ENCODE measurements around the gene ZNRD2.

DNA sequence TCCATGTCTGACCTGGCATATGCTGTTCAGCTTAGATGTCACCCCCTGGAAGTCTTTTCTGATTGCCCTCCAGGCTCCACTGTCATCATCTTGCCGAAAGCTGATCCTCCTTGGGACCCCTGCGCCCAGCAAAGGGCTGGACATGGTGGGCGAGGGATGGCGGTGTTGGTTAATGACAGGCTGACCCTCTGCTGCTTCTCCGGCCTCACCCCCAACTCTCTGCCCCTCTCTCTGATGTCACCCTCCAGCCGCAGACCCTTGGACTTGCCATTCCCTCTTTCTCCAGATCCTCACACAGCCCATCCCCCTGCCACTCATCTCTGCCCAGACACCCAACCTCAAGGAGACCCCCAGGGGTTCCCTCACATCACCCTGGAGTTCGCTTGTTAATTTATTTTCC is 7.9 kb downstream of the ZNRD2 start:
- TF ChIP-seq, protein P1, sequence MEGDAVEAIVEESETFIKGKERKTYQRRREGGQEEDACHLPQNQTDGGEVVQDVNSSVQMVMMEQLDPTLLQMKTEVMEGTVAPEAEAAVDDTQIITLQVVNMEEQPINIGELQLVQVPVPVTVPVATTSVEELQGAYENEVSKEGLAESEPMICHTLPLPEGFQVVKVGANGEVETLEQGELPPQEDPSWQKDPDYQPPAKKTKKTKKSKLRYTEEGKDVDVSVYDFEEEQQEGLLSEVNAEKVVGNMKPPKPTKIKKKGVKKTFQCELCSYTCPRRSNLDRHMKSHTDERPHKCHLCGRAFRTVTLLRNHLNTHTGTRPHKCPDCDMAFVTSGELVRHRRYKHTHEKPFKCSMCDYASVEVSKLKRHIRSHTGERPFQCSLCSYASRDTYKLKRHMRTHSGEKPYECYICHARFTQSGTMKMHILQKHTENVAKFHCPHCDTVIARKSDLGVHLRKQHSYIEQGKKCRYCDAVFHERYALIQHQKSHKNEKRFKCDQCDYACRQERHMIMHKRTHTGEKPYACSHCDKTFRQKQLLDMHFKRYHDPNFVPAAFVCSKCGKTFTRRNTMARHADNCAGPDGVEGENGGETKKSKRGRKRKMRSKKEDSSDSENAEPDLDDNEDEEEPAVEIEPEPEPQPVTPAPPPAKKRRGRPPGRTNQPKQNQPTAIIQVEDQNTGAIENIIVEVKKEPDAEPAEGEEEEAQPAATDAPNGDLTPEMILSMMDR (IDR thresholded peaks at IDR 0.05) = no peak
- TF ChIP-seq POLR2A (IDR thresholded peaks at IDR 0.05) = no peak
